ACC112 (cell line): ENCODE measurements around the gene HSPB7.

Source experiments
- H2AFZ ChIP-seq: fragments of 200-600 bp; sonication (generic); one replicate; pipeline ENCODE4 v1.6.0; 2017; ENCODE audit warnings: antibody characterized with exemption, low read length; ENCODE audit not compliant: unreplicated experiment
- H3K27ac ChIP-seq: fragments of 200-600 bp; sonication (generic); 2 replicates; pipeline ENCODE4 v1.5.1; 2014; ENCODE audit warnings: low read depth, mild to moderate bottlenecking, antibody characterized with exemption, low read length, moderate library complexity
- H3K27me3 ChIP-seq: fragments of 200-600 bp; sonication (generic); 2 replicates; pipeline ENCODE4 v1.6.1; 2014; ENCODE audit warnings: mild to moderate bottlenecking, antibody characterized with exemption, low read length, moderate library complexity, mixed read lengths; ENCODE audit not compliant: insufficient read depth
- H3K36me3 ChIP-seq: fragments of 200-600 bp; sonication (generic); 2 replicates; pipeline ENCODE4 v1.6.1; 2016; ENCODE audit warnings: mild to moderate bottlenecking, antibody characterized with exemption, low read length, moderate library complexity, mixed read lengths; ENCODE audit not compliant: insufficient read depth
- H3K4me1 ChIP-seq: fragments of 200-600 bp; sonication (generic); one replicate; pipeline ENCODE4 v1.6.1; 2016; ENCODE audit warnings: low read length, mixed read lengths; ENCODE audit not compliant: insufficient read depth, unreplicated experiment, control insufficient read depth
- H3K4me3 ChIP-seq: fragments of 200-600 bp; sonication (generic); 2 replicates; pipeline ENCODE4 v1.5.1; 2014; ENCODE audit warnings: mild to moderate bottlenecking, low read depth, low read length
- H3K79me2 ChIP-seq: fragments of 200-600 bp; sonication (generic); one replicate; pipeline ENCODE4 v1.6.0; 2016; ENCODE audit warnings: low read length; ENCODE audit not compliant: control insufficient read depth, unreplicated experiment, insufficient read depth

Gene HSPB7

GRCh38 chr1:15975805-15976680, 41.8 kb downstream of the HSPB7 start, which contains the start of gene ZBTB17:
Gene ZBTB17 (minus strand): TSS chr1:15976101. CDS start chr1:15948495, 27,606 bp downstream.
- no peaks in the 10 kb centered on the region for H3K4me1 ChIP-seq
- H3K27ac ChIP-seq, result peak within 1 kb of the TSS; percentile 40
- H2AFZ ChIP-seq, result peak within 1 kb of the TSS; percentile 91
- peaks cover 35% of the 10 kb centered on the region for H3K79me2 ChIP-seq
- peak within 1 kb of the TSS; percentile 85 for H3K4me3 ChIP-seq
- 0 out of 2 replicates have a peak, but pooled peaks cover 13% of the 10 kb centered on the region for H3K36me3 ChIP-seq
- H3K27me3 ChIP-seq, result no peaks in the 10 kb centered on the region

GRCh38 chr1:15975358-15975804, 42.5 kb downstream of the HSPB7 start:
- peak overlapping the region; percentile 40; the same call in 1 of the 2 replicates for H3K27ac ChIP-seq
- peak overlapping the region; percentile 91 for H2AFZ ChIP-seq
- H3K4me1 ChIP-seq, result no peaks in the 10 kb centered on the region
- H3K27me3 ChIP-seq, result no peaks in the 10 kb centered on the region
- H3K79me2 ChIP-seq, result peaks cover 39% of the 10 kb centered on the region
- peak overlapping the region; percentile 85 for H3K4me3 ChIP-seq
- H3K36me3 ChIP-seq, result 0 out of 2 replicates have a peak, but pooled peaks cover 13% of the 10 kb centered on the region

GRCh38 chr1:15974855-15975254, 43.0 kb downstream of the HSPB7 start:
- H3K27me3 ChIP-seq, result no peaks in the 10 kb centered on the region
- H3K4me1 ChIP-seq, result no peaks in the 10 kb centered on the region
- H3K27ac ChIP-seq, result peak overlapping the region; percentile 40; the same call in 1 of the 2 replicates
- peaks cover 42% of the 10 kb centered on the region for H3K79me2 ChIP-seq
- peaks cover 13% of the 10 kb centered on the region; the same call in 1 of the 2 replicates for H3K36me3 ChIP-seq
- H2AFZ ChIP-seq, result no peak overlapping the region
- H3K4me3 ChIP-seq, result peak overlapping the region; percentile 85

- peaks cover 13% of the 10 kb centered on the region; the same call in 1 of the 2 replicates for H3K36me3 ChIP-seq
- no peak overlapping the region for H3K27ac ChIP-seq
- H3K79me2 ChIP-seq, result peaks cover 50% of the 10 kb centered on the region
- no peaks in the 10 kb centered on the region for H3K4me1 ChIP-seq
- H2AFZ ChIP-seq, result no peak overlapping the region
- H3K27me3 ChIP-seq, result no peaks in the 10 kb centered on the region
- H3K4me3 ChIP-seq, result no peak overlapping the region
Observed at GRCh38 chr1:15973772-15974171, 44.1 kb downstream of the HSPB7 start.

- Histone ChIP-seq H2AFZ (no peak overlapping the region), H3K27me3 (no peaks in the 10 kb centered on the region), H3K4me3 (no peak overlapping the region), H3K4me1 (peaks cover 7% of the 10 kb centered on the region), H3K36me3 (peaks cover 13% of the 10 kb centered on the region; the same call in 1 of the 2 replicates), H3K79me2 (peaks cover 64% of the 10 kb centered on the region), H3K27ac (no peak overlapping the region)
Observed at GRCh38 chr1:15972409-15972808, 45.4 kb downstream of the HSPB7 start.

- Histone ChIP-seq H3K27me3 (no peaks in the 10 kb centered on the region), H3K27ac (no peak overlapping the region), H3K79me2 (peaks cover 70% of the 10 kb centered on the region), H3K36me3 (peaks cover 13% of the 10 kb centered on the region; the same call in 1 of the 2 replicates), H3K4me1 (peaks cover 21% of the 10 kb centered on the region), H2AFZ (no peak overlapping the region), H3K4me3 (no peak overlapping the region)
Observed at GRCh38 chr1:15970911-15971310, 46.9 kb downstream of the HSPB7 start.

GRCh38 chr1:15969321-15969880, 48.4 kb downstream of the HSPB7 start:
- Histone ChIP-seq H2AFZ (no peak overlapping the region), H3K27me3 (no peaks in the 10 kb centered on the region), H3K79me2 (peaks cover 63% of the 10 kb centered on the region), H3K4me3 (no peak overlapping the region), H3K27ac (no peak overlapping the region), H3K4me1 (peaks cover 36% of the 10 kb centered on the region), H3K36me3 (peaks cover 13% of the 10 kb centered on the region; the same call in 1 of the 2 replicates)

- H3K4me3 ChIP-seq, result no peak overlapping the region
- no peaks in the 10 kb centered on the region for H3K27me3 ChIP-seq
- H2AFZ ChIP-seq, result no peak overlapping the region
- peaks cover 49% of the 10 kb centered on the region for H3K4me1 ChIP-seq
- H3K27ac ChIP-seq, result 0 out of 2 replicates have a peak overlapping the region, but pooled peaks have one; percentile 97
- H3K36me3 ChIP-seq, result peaks cover 13% of the 10 kb centered on the region; the same call in 1 of the 2 replicates
- H3K79me2 ChIP-seq, result peaks cover 60% of the 10 kb centered on the region
Observed at GRCh38 chr1:15968172-15968571, 49.7 kb downstream of the HSPB7 start.

- Histone ChIP-seq H3K4me1 (peaks cover 50% of the 10 kb centered on the region), H3K27ac (peak overlapping the region; percentile 97), H3K4me3 (no peak overlapping the region), H3K36me3 (peaks cover 4% of the 10 kb centered on the region; the same call in 1 of the 2 replicates), H3K27me3 (no peaks in the 10 kb centered on the region), H2AFZ (no peak overlapping the region), H3K79me2 (peaks cover 57% of the 10 kb centered on the region)
Observed at GRCh38 chr1:15966956-15967344, 50.9 kb downstream of the HSPB7 start.

- Histone ChIP-seq H3K4me1 (peaks cover 50% of the 10 kb centered on the region), H3K27ac (peak overlapping the region; percentile 97), H3K79me2 (peaks cover 61% of the 10 kb centered on the region), H3K36me3 (no peaks in the 10 kb centered on the region; the same call in 1 of the 2 replicates), H2AFZ (peak overlapping the region; percentile 58), H3K27me3 (no peaks in the 10 kb centered on the region), H3K4me3 (peak overlapping the region; percentile 69)
Observed at GRCh38 chr1:15966081-15966955, 51.5 kb downstream of the HSPB7 start.
